SU-DHL-6 (cell line): Measurements from ENCODE around the gene IGSF11.

Experiments
- H2AFZ ChIP-seq: fragments of 200-600 bp; sonication (generic); 2 replicates; pipeline ENCODE4 v1.6.1; 2014; ENCODE audit warnings: low read depth, mild to moderate bottlenecking, moderate library complexity, mixed read lengths, antibody characterized with exemption, low read length; ENCODE audit not compliant: severe bottlenecking
- H3F3A ChIP-seq: fragments of 200-600 bp; shearing (Covaris generic); 2 replicates; pipeline ENCODE4 v1.6.0; 2016; ENCODE audit warnings: antibody characterized with exemption, mild to moderate bottlenecking; ENCODE audit not compliant: insufficient read depth
- H3K27ac ChIP-seq: fragments of 200-600 bp; sonication (generic); 2 replicates; pipeline ENCODE4 v1.5.1; 2016; ENCODE audit warnings: low read depth, mild to moderate bottlenecking, low read length, moderate library complexity, mixed read lengths
- H3K27me3 ChIP-seq: fragments of 200-600 bp; sonication (generic), shearing (Covaris generic); 2 replicates; pipeline ENCODE4 v1.6.0; 2014; ENCODE audit warnings: mild to moderate bottlenecking, low read length
- H3K36me3 ChIP-seq: fragments of 200-600 bp; sonication (generic); 2 replicates; pipeline ENCODE4 v1.6.1; 2014; ENCODE audit warnings: mild to moderate bottlenecking, low read length, mixed read lengths
- H3K4me2 ChIP-seq: fragments of 300-600, 200-600 bp; shearing (Covaris generic), sonication (generic); 2 replicates; pipeline ENCODE4 v1.6.0; 2014; ENCODE audit warnings: low read length, low read depth, mild to moderate bottlenecking; ENCODE audit not compliant: poor library complexity, severe bottlenecking
- H3K4me3 ChIP-seq: fragments of 200-600 bp; sonication (generic); 2 replicates; pipeline ENCODE4 v1.5.1; 2014; ENCODE audit warnings: antibody characterized with exemption, low read length, mild to moderate bottlenecking, mixed read lengths; ENCODE audit not compliant: insufficient read depth, poor library complexity, severe bottlenecking
- H3K79me2 ChIP-seq: fragments of 200-600 bp; sonication (generic); 2 replicates; pipeline ENCODE4 v1.6.1; 2014; ENCODE audit warnings: mild to moderate bottlenecking, low read length, moderate library complexity; ENCODE audit not compliant: insufficient read depth
- H3K9ac ChIP-seq: fragments of 200-600 bp; sonication (generic); 2 replicates; pipeline ENCODE4 v1.7.0; 2014; ENCODE audit warnings: mild to moderate bottlenecking, low read length
- H3K9me2 ChIP-seq: fragments of 200-600 bp; sonication (generic); replicated peaks from 2 replicates; pipeline ENCODE4 v1.6.1; 2014; ENCODE audit warnings: low read length; ENCODE audit not compliant: insufficient read depth
- H3K9me3 ChIP-seq: fragments of 200-600 bp; sonication (generic); 2 replicates; pipeline ENCODE4 v1.6.1; 2014; ENCODE audit warnings: low read length, mixed read lengths; ENCODE audit not compliant: insufficient read depth
- H4K20me1 ChIP-seq: fragments of 200-600 bp; sonication (generic); 2 replicates; pipeline ENCODE4 v1.6.1; 2014; ENCODE audit warnings: low read depth, mild to moderate bottlenecking, antibody characterized with exemption, low read length, moderate library complexity, mixed read lengths
- EZH2phosphoT487 ChIP-seq: fragments of 200-600 bp; sonication (generic), shearing (Covaris generic); conservative IDR thresholded peaks from 2 replicates; pipeline ENCODE4 v1.6.1; 2018; ENCODE audit warnings: mild to moderate bottlenecking, antibody characterized with exemption, low read length, moderate library complexity, mixed read lengths
- TF ChIP-seq, protein P1 (sequence below): fragments of 200-600 bp; sonication (generic); IDR thresholded peaks from one replicate; pipeline ENCODE4 v1.5.1; 2017; ENCODE audit warnings: antibody characterized with exemption, mild to moderate bottlenecking, low read length, moderate library complexity; ENCODE audit not compliant: insufficient read depth, poor library complexity, severe bottlenecking

IGSF11 gene

GRCh38 chr3:118997190-118997589 is 37.5 kb downstream of the IGSF11 start:
- no peaks in the 10 kb centered on the region for H3F3A ChIP-seq
- H3K79me2 ChIP-seq: no peaks in the 10 kb centered on the region
- H3K9me3 ChIP-seq: no peaks in the 10 kb centered on the region
- H3K9ac ChIP-seq: no peak overlapping the region
- H3K27ac ChIP-seq: no peak overlapping the region
- H4K20me1 ChIP-seq: no peaks in the 10 kb centered on the region
- H2AFZ ChIP-seq: no peak overlapping the region
- no peak overlapping the region for H3K4me2 ChIP-seq
- no peaks in the 10 kb centered on the region for H3K36me3 ChIP-seq
- no peak overlapping the region for H3K4me3 ChIP-seq
- H3K27me3 ChIP-seq: no peaks in the 10 kb centered on the region
- no peaks in the 10 kb centered on the region for H3K9me2 ChIP-seq
- TF ChIP-seq EZH2phosphoT487: no peak
- TF ChIP-seq, protein P1, sequence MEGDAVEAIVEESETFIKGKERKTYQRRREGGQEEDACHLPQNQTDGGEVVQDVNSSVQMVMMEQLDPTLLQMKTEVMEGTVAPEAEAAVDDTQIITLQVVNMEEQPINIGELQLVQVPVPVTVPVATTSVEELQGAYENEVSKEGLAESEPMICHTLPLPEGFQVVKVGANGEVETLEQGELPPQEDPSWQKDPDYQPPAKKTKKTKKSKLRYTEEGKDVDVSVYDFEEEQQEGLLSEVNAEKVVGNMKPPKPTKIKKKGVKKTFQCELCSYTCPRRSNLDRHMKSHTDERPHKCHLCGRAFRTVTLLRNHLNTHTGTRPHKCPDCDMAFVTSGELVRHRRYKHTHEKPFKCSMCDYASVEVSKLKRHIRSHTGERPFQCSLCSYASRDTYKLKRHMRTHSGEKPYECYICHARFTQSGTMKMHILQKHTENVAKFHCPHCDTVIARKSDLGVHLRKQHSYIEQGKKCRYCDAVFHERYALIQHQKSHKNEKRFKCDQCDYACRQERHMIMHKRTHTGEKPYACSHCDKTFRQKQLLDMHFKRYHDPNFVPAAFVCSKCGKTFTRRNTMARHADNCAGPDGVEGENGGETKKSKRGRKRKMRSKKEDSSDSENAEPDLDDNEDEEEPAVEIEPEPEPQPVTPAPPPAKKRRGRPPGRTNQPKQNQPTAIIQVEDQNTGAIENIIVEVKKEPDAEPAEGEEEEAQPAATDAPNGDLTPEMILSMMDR: no peak

DNA sequence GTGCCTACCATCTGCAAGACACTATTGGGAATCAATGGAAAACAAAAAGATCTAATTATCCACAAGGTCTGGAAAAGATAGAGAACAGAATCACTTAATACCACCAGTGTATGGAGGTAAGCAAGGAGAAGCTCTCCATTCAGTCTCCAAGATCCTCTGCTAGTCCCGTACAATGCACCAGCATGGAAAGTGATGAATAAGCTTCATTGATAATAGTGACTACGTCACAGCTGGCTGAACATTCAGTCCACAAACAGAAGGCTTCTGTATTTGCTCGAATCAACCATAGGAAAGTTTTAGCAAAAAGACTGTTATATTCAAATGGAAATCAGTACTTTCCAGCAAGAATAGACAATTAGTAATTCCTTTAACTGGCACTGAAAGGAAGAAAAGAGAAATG is 42.9 kb downstream of the IGSF11 start:
- Histone ChIP-seq H3K9me2 (no peaks in the 10 kb centered on the region), H3K27ac (no peak overlapping the region), H3K9ac (no peak overlapping the region), H3K27me3 (no peaks in the 10 kb centered on the region), H3K4me2 (no peak overlapping the region), H3F3A (no peaks in the 10 kb centered on the region), H4K20me1 (no peaks in the 10 kb centered on the region), H2AFZ (no peak overlapping the region), H3K4me3 (no peak overlapping the region), H3K9me3 (no peaks in the 10 kb centered on the region), H3K36me3 (no peaks in the 10 kb centered on the region), H3K79me2 (no peaks in the 10 kb centered on the region)
- no peak for TF ChIP-seq EZH2phosphoT487
- TF ChIP-seq, protein P1: no peak

DNA sequence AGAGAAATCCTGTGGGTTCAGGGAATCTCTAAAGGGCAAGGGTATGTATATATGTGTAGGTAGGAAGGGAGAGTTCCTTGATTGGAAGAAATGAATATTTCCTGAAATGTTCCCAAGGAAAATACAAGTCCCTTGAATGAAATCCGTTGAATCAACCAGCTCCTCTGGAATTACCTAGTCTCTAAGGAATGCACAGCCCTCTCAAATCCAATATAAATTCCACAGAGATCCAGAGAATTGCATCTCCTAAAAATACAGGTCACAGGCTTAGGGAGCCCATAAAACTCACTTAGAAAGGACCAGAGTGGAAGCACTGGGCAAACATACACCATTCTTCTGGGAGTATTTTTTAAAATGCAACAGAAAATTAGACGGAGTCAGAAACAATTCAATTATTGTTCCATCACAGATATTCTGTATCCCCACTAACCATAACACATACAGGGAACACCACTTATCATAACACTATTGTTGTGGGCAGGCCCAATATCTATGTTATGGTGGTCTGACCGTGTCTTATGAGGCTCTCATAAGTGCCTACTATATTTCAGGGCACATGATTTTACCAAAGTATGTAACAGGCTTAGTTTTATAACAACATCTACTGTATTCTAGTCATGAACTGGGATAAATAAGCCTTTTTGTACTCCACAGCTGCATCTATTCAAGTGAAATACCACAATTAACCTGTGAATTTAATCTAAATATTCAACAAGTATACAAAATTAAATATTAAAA is 43.7 kb downstream of the IGSF11 start:
- Histone ChIP-seq H3K4me3 (no peak overlapping the region), H3K27me3 (no peaks in the 10 kb centered on the region), H3K9ac (no peak overlapping the region), H3K79me2 (no peaks in the 10 kb centered on the region), H3K36me3 (no peaks in the 10 kb centered on the region), H3K9me2 (no peaks in the 10 kb centered on the region), H3K4me2 (no peak overlapping the region), H3K9me3 (no peaks in the 10 kb centered on the region), H4K20me1 (no peaks in the 10 kb centered on the region), H3F3A (no peaks in the 10 kb centered on the region), H2AFZ (no peak overlapping the region), H3K27ac (no peak overlapping the region)
- no peak for TF ChIP-seq EZH2phosphoT487
- TF ChIP-seq, protein P1: no peak
